Adrenal gland (tissue), 5 donors: ENCODE measurements around the gene C1QC.

Source experiments
- CTCF ChIP-seq, 6 experiments: fragments of 450-650 bp in 4 of 6; fragments of 200-600 bp in 2 of 6; sonication (generic) in 1 of 6; IDR thresholded peaks; 1 replicate in 5 of 6; 2 replicates in 1 of 6; pipeline versions ENCODE4 v1.5.1 to v1.8.0; 2016 to 2021; ENCODE audit warnings: antibody characterized with exemption in 6 of 6, mild to moderate bottlenecking in 2 of 6, moderate library complexity in 1 of 6
- POLR2A ChIP-seq, 2 donors: fragments of 450-650 bp; IDR thresholded peaks; one replicate each; pipeline ENCODE4 v1.6.1; 2017; ENCODE audit warnings: antibody characterized with exemption in 2 of 2, mild to moderate bottlenecking in 2 of 2, moderate library complexity in 1 of 2
- donor health status: DM: no; HTN: no; CAD: no.

- TF ChIP-seq POLR2A (IDR thresholded peaks at IDR 0.05) (no peak), CTCF (IDR thresholded peaks at IDR 0.05) (no peak)
Measured at GRCh38 chr1:22615886-22616285, 27.5 kb upstream of the C1QC start.
